Hindlimb muscle (tissue), 1 donor: ENCODE results near the gene CTBP2. TPM values are rescaled to one million over a fixed set of nuclear protein-coding genes. Genes with fewer than 3 reads are reported as not detected.
A peak's percentile ranks its signal among the peaks of the same experiment; 100 is the strongest.
"Not testable (repeated sequence)": the region's sequence is repeated elsewhere in the genome, so short reads cannot be mapped to it uniquely, and the experiment has no call there.

Source experiments
- DNase-seq: peaks from one replicate; pipeline ENCODE4 v3.0.0-alpha.2; 2013
- polyA plus RNA-seq: library from polyadenylated mRNA; unstranded; fragments of 120-200 nt; gene quantifications from one replicate; pipeline ENCODE4 v1.2.1, GENCODE V29; 2013; ENCODE audit not compliant: insufficient read length

The CTBP2 gene
- polyA plus RNA-seq, 1 donor = 41.4 TPM

GRCh38 chr10:125158601-125159485 is 1.5 kb downstream of the CTBP2 start:
- peak; percentile 82 for DNase-seq

GRCh38 chr10:125158275-125158600 is 2.1 kb downstream of the CTBP2 start:
- no peak for DNase-seq

DNA sequence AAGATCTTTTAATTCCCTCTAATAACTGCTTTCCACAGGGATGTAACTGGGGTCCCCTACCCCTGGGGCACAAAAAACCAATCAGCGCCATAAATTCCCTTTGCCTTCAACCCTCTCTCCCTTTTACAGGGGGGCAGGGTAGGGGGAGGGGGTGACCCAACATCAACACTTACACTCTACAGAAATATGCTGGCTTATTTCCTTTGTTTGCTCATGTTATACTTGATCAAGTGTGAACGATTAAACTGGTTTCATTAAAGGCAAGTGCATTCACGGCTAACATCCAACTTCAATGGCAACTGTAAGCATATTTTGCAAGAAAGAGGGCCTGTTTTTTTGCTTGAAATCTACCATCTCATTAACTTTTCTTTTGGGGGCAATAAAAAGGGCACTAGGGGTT is 2.9 kb downstream of the CTBP2 start:
- DNase-seq = no peak

DNA sequence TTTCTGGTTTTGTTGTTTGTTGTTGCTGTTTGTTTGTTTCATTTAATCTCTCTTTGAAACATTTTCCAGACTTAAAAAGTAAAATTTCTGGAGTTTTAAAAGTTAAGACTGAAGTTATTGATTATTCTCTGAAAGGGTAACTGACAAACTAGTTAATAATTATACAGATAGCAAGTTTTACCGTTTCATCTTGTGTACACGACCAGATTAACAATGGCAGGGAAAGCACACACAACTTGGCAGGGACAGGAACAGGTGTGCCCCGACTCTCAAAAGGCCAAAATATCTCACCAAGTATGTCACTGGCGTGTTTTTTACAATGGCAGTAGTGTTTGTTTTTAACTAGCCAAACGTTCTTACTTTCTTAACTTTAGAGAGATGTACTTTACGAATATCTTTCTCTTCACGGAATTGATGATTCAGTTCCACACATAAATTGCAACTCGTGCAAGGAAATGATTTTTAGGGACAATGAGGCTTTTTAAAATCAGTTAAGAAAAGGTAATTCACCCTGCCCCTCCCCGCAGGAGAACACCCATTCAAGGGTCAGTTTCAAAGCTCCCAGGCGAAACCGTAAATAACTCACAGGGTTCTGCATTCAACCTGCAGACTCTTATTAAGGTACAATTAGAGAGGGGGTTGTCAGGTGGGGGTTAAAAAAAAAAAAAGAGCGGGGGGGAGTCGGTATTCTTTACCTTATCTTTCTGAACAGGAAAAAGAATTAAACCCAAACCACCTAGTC is 3.5 kb downstream of the CTBP2 start:
- no peak for DNase-seq

- no peak for DNase-seq
Measured at GRCh38 chr10:125156196-125156595, 4.2 kb downstream of the CTBP2 start.

GRCh38 chr10:125155101-125155500 is 5.3 kb downstream of the CTBP2 start:
- DNase-seq = no peak

DNA sequence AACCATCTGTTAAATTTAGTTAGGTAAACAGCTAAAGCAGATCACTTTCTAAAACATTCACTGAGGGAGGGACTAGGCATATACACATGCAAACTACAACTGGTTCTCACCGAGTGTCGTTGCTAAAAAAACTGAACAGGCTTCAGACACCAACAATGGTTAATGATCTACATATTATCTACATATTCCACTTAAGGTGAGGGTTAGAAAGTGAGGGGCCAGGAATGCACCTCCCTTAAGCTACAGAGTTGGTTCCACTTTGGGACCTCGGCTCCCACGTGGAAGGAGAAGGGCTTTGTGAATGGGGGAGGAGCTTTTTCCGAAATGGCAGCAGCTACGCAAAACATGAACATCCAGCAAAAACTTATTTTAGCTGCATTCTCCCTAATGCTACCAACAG is 5.8 kb downstream of the CTBP2 start:
- no peak for DNase-seq

DNA sequence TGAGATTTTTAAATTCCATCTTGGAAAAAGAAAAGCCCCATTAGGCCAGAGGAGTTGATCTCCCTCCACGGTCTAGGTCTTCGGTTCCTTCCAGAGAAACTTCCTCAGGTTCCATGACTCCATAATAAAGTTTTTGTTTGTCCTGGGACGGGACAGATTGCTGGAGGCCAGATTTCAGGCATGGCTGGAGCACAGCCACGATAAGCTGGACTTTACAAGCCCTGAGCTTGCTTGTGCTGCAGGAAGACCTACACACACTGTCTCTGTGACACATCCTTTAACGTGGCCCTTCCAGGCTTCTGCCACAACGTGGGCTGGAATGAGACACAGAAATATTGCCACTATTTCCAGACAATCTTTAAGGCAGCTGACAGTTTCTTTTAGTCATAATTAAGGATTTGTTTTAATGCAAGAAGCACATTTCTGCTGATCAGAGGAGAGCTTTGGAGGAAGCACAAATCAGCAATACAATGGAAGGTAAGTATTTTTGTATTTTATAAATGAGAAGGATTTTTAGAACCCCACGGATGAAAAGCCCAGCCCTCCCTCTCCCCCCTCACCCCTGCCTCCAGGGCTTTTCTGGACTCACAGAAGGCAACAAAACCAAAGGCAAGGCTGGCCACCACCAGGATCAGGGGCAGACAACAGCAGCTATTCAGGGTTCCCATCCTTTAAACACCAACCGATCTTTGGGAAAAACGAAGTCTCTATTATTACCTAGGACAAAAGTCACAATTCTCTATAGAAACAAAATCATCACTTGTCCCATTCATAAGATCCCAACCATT is 6.5 kb downstream of the CTBP2 start:
- no peak for DNase-seq

- no peak for DNase-seq
Measured at GRCh38 chr10:125152450-125153368, 7.7 kb downstream of the CTBP2 start.

- DNase-seq = no peak
Measured at GRCh38 chr10:125151553-125152449, 8.6 kb downstream of the CTBP2 start.

- no peak for DNase-seq
Measured at GRCh38 chr10:125151170-125151552, 9.2 kb downstream of the CTBP2 start.

- DNase-seq = not testable (repeated sequence)
Measured at GRCh38 chr10:125150376-125151083, 9.8 kb downstream of the CTBP2 start.

DNA sequence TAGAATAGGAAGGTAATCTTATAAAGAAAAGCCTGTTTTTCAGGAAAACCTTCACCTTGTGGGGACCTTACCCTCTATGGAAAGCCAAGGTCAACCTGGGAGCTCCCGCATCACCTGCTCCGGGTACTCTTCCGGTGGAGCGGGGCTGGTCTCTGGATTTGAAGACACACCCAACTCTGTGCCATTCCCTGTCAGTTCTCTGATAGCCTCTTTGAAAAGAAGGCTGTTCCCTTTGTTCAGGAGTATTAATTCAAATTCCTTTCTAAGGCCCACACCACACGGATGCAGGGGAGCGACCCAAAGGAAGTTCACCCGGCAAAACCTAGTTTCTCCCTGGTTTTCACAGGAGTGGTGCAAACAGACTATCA is 10.7 kb downstream of the CTBP2 start:
- no peak for DNase-seq

DNA sequence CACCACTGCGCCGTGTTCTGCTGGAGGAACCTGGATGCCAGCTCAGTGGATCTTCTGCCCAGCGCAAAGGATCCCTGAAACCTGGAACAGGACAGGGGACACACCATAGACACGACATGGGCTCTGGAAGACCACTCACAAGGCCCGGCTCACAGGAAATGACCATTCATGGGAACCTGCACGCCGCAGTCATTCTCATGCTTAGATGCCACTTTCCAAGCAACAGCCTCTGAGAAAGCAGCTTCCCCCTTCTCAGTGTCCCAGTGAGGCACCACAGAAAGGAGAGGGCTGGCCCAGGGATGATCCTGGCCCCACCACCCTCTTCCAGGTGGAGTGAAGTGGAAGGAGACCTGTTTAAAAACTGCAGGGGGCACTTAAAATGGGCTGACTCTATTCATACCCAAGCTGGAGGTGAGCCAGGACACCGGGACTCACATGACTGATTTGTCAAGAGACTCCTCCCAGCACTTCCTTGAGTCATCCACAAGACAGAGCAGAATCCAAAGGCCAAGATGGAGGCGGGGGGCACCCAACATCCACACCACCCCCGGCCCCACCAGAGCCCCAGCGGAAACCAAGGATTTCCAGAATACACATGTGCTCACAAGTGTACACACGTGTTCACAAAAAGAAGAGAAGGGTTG is 11.2 kb downstream of the CTBP2 start:
- no peak for DNase-seq

DNA sequence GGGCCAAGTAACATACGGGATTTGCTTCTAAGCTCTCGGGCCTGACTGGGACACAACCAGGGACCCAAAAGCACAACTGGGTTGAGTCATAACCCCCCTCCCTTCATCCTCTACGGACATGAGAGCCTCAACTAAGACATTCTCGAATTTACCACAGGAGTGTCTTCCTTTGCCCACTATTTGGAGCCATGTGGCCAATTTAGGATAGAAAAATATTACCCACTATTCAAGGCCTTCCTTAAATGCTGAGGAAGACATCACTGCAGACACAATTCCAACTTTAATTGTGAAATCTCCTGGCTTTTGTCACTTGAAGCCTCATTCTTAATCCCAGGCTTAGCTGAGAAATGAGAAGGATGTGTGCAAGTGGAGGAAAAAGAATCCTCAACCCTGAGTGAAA is 11.8 kb downstream of the CTBP2 start:
- DNase-seq = no peak

- DNase-seq = no peak
Measured at GRCh38 chr10:125147971-125148439, 12.4 kb downstream of the CTBP2 start.

- DNase-seq = no peak
Measured at GRCh38 chr10:125146791-125147579, 13.4 kb downstream of the CTBP2 start.

DNA sequence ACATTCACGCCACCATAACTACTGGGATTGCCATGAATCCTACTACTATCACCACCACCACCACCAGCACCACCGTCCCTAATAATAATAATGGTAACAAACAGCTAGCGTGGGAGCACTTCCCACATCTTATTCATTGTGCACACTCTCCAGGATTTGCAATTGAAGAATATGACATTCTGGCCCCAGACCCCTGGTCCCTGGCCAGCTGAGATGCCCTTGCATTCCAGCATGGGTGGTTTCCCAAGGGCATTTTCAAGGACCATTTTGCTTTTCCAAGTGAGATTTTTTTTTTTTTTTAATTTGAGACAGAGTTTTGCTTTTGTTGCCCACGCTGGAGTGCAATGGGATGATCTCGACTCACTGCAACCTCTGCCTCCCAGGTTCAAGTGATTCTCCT is 14.7 kb downstream of the CTBP2 start:
- no peak for DNase-seq
